Astrocyte (in vitro differentiated cells and primary cell): ENCODE results near the gene IFT43.

Experiments
- CTCF ChIP-seq: IDR thresholded peaks from 2 replicates; pipeline ENCODE4 v1.5.1; 2011; ENCODE audit warnings: low read depth, mild to moderate bottlenecking, inconsistent platforms, low read length, moderate library complexity; ENCODE audit not compliant: insufficient read depth
- EZH2 ChIP-seq: IDR thresholded peaks from 2 replicates; pipeline ENCODE4 v1.6.1; 2012; ENCODE audit warnings: mild to moderate bottlenecking, low read length, inconsistent platforms; ENCODE audit not compliant: insufficient read depth

GRCh38 chr14:76067536-76067935 is 82.0 kb downstream of the IFT43 start:
- TF ChIP-seq CTCF (no peak), EZH2 (no peak)
